MM.1S (cell line): ENCODE measurements around the gene SIRPB2.

Experiments
- CTCF ChIP-seq: fragments of 300-600 bp; sonication (generic); IDR thresholded peaks from 2 replicates; pipeline ENCODE4 v1.5.1; 2016; ENCODE audit warnings: antibody characterized with exemption, low read length, mixed read lengths
- EZH2 ChIP-seq: fragments of 300-600 bp; sonication (generic); optimal IDR thresholded peaks from 2 replicates; pipeline ENCODE3; 2017; ENCODE audit warnings: low read depth, mild to moderate bottlenecking, antibody characterized with exemption, low read length, mixed read lengths
- EZH2phosphoT487 ChIP-seq: fragments of 300-600 bp; sonication (generic); IDR thresholded peaks from 2 replicates; pipeline ENCODE4 v1.6.1; 2018; ENCODE audit warnings: antibody characterized with exemption, low read length

- TF ChIP-seq EZH2 = no peak
- peak; percentile 22 for TF ChIP-seq CTCF
- no peak for TF ChIP-seq EZH2phosphoT487
Observed at GRCh38 chr20:1533059-1533458, 41.8 kb upstream of the SIRPB2 start.
